Stimulated activated naive CD8-positive, alpha-beta T cell treated with anti-CD3 and anti-CD28 coated beads, Interleukin-15, Interleukin-2, amounts not matched to agents 100 ng/mL and 50 ng/mL, for 24 hours (primary cell): ENCODE data around the gene CYP2A13.
"Not testable (repeated sequence)": the region's sequence is repeated elsewhere in the genome, so short reads cannot be mapped to it uniquely, and the experiment has no call there.

ENCODE experiments used
- H3K27ac Mint-ChIP-seq: one replicate; pipeline ENCODE4 v1.8.0; 2021; ENCODE audit warnings: mild to moderate bottlenecking, mixed read lengths
- H3K27me3 Mint-ChIP-seq: one replicate; pipeline ENCODE4 v1.8.0; 2021; ENCODE audit warnings: mixed read lengths
- H3K36me3 Mint-ChIP-seq: one replicate; pipeline ENCODE4 v1.8.0; 2021; ENCODE audit warnings: low read depth, mixed read lengths
- H3K4me1 Mint-ChIP-seq: one replicate; pipeline ENCODE4 v1.8.0; 2021; ENCODE audit warnings: low read depth, mixed read lengths
- H3K4me3 Mint-ChIP-seq: one replicate; pipeline ENCODE4 v1.8.0; 2021; ENCODE audit warnings: mild to moderate bottlenecking, mixed read lengths
- H3K9me3 Mint-ChIP-seq: one replicate; pipeline ENCODE4 v1.8.0; 2021; ENCODE audit warnings: mixed read lengths

CYP2A13 gene

DNA sequence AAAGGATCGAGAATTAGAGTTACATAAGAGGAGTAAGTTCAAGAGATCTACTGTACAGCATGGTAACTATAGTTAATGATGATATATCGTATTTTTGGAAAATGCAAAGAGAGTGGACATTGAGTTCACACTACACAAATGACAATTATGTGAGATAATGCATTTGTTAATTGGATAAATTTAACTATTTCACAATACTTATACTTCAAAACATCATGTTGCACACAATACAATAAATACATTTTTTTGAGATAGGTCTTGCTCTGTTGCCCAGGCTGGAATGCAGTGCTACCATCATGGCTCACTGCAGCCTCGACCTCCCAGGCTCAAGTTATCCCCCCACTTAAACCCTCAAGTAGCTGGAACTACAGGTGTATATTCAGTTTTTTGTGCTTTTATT, 17.9 kb downstream of the CYP2A13 start:
- Mint-ChIP-seq H3K4me1 (no peaks in the 10 kb centered on the region), H3K27ac (no peak overlapping the region), H3K4me3 (no peak overlapping the region), H3K36me3 (no peaks in the 10 kb centered on the region), H3K27me3 (peaks cover 7% of the 10 kb centered on the region), H3K9me3 (peaks cover 11% of the 10 kb centered on the region)

DNA sequence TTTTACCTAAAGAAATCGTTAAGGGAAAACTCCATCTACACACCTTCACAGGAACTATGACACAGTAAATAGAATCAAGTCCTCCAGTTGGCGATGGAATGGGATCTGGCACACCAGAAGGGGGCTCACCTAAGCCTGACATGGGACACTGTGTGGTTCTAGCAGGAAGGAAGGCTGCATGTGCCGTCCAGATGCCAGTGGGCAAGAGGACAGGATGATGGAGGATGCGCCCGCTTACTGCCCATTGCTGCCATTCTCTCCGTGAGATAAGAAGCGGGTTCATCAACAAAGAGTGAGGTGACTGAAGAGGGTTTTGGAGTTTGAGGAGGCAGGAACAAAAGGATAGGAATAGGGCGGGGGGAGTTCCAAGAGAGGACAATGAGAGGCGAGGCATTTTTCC, 23.0 kb downstream of the CYP2A13 start:
- Mint-ChIP-seq H3K4me1 (no peaks in the 10 kb centered on the region), H3K4me3 (no peak overlapping the region), H3K27me3 (no peaks in the 10 kb centered on the region), H3K36me3 (no peaks in the 10 kb centered on the region), H3K9me3 (no peaks in the 10 kb centered on the region), H3K27ac (no peak overlapping the region)

DNA sequence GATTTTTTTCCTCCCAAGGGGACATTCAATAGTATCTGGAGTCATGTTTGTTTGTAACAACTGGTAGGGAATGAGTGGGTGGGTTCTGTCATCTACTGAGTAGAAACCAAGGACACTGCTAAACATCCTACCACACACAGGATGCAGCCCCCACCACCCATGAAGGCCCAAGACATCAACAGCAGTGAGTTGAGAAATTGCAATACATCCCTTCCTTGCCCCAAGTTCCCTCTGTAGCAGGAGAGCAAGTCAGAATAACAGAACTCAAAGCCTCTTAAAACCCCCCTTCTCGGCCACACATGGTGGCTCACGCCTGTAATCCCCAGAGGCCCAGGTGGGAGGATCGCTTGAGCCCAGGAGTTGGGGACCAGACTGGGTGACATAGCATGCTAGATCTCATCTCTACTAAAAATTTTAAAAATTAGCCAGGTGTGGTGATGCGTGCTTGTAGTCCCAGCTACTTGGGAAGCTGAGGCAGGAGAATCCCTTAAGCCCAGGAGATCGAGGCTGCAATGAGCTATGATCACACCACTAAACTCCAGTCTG, 23.6 kb downstream of the CYP2A13 start:
- H3K27ac Mint-ChIP-seq = no peak overlapping the region
- no peak overlapping the region for H3K4me3 Mint-ChIP-seq

DNA sequence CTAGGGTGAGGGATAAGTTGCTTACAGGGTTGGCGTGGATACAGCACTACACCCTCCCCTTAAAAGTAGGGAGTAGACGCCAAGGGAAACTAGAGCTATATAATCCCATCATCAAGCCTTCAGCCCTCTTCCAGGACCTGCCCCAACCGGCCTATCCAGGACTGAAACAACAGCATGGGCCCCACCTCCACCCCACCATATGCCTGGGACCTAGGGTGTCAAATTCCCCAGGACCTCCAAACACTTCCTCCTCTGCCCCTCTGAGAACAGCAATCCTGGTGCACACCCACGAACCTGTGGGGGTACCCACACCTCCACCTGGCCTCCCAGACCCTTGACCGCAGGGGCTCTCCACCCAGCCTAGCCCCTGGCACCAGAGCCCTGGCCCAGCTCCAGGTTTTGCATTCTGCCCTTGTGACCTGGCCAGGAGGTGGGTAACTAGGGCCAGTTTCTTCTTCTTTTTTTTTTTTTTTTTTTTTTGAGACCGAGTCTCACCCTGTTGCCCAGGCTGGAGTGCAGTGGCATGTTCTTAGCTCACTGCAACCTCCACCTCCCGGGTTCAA, 24.6 kb downstream of the CYP2A13 start:
- Mint-ChIP-seq H3K4me1 (no peaks in the 10 kb centered on the region), H3K27me3 (no peaks in the 10 kb centered on the region), H3K36me3 (no peaks in the 10 kb centered on the region), H3K9me3 (no peaks in the 10 kb centered on the region), H3K4me3 (no peak overlapping the region), H3K27ac (no peak overlapping the region)

More for the DNA sequence above, 23.6 kb downstream of the CYP2A13 start:
- Mint-ChIP-seq H3K4me1 (no peaks in the 10 kb centered on the region), H3K36me3 (no peaks in the 10 kb centered on the region), H3K27me3 (no peaks in the 10 kb centered on the region), H3K9me3 (no peaks in the 10 kb centered on the region)

DNA sequence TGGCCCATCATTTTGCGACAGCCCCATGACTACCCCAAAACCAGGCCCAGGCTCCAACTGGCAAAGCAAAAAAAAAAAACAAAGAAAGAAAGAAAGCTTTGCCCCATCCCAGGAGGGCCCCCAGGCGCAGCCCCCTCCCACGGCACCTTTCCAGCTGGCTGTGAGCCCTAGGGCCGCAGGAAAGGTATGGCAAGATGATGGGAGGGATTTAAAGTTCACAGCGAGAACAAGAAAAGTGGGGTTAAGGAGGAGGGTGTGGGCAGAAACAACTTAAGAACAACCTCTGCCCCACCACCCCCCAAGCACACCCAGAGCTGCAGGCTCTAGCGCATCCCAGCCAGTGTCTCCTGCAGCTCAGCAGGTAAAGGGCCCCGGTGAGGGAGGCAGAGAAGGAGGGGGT, 25.9 kb downstream of the CYP2A13 start, which contains the start of gene CYP2F1:
Gene CYP2F1, plus strand, starts transcription at position 301 of the 400 bp plus-strand sequence. CDS start 1,757 bp downstream, outside the sequence.
- no peaks in the 10 kb centered on the region for H3K9me3 Mint-ChIP-seq
- H3K4me3 Mint-ChIP-seq = no peak within 1 kb of the TSS
- no peak within 1 kb of the TSS for H3K27ac Mint-ChIP-seq
- H3K36me3 Mint-ChIP-seq = no peaks in the 10 kb centered on the region
- no peaks in the 10 kb centered on the region for H3K4me1 Mint-ChIP-seq
- H3K27me3 Mint-ChIP-seq = no peaks in the 10 kb centered on the region

DNA sequence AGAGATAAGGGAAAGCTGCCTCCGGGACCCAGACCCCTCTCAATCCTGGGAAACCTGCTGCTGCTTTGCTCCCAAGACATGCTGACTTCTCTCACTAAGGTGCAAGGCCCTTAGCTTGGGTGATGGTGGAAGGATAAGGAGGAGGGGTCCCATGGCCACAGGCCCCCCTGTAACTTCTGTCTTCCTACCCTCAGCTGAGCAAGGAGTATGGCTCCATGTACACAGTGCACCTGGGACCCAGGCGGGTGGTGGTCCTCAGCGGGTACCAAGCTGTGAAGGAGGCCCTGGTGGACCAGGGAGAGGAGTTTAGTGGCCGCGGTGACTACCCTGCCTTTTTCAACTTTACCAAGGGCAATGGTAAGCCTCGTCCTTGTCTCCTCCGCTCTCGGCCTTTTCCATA, 28.0 kb downstream of the CYP2A13 start:
- H3K9me3 Mint-ChIP-seq = no peaks in the 10 kb centered on the region
- H3K36me3 Mint-ChIP-seq = no peaks in the 10 kb centered on the region
- H3K27me3 Mint-ChIP-seq = no peaks in the 10 kb centered on the region
- H3K4me1 Mint-ChIP-seq = peaks cover 15% of the 10 kb centered on the region
- H3K27ac Mint-ChIP-seq = no peak overlapping the region
- H3K4me3 Mint-ChIP-seq = no peak overlapping the region

DNA sequence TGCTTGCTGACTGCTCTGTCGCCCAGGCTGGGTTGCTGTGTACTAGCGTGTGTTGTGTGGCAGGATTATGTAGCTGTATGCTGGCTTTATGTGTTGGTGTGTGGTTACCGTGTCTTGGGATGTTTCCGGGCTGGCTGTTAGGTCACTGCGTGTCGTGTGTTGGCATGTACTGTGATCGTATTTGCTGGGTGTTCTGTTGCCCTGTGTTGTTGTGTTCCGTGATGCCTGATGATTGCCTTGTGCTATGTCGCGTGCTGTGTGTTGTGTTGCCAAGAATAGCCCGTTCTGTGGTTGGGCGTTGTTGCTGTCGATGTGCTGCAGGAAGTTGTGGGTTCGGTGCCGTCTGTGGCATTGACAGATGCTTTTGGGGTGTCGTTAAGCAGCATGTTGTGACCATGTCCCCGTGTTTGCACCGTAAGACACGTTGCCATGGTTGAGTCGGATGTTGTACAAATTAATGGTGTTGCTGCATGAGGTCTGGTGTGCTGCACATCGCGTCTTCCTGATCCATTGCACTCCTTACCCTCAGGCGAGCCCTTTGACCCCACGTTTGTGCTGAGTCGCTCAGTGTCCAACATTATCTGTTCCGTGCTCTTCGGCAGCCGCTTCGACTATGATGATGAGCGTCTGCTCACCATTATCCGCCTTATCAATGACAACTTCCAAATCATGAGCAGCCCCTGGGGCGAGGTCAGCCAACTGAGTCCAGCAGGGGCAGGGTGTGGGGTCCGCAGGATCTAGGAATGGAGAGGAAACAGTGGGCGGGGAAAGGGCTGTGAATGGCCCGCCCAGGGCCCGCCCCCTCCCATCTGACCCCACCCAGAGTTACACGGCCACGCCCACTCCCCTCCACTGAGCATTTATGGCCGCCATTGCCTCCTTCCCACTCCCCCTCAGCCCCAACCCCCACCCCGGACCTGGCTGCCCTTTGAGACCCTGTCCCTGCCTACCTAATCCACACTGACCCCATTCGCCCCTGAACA, 33.0 kb downstream of the CYP2A13 start:
- H3K4me1 Mint-ChIP-seq = peaks cover 19% of the 10 kb centered on the region
- H3K27ac Mint-ChIP-seq = peak overlapping the region; percentile 27

DNA sequence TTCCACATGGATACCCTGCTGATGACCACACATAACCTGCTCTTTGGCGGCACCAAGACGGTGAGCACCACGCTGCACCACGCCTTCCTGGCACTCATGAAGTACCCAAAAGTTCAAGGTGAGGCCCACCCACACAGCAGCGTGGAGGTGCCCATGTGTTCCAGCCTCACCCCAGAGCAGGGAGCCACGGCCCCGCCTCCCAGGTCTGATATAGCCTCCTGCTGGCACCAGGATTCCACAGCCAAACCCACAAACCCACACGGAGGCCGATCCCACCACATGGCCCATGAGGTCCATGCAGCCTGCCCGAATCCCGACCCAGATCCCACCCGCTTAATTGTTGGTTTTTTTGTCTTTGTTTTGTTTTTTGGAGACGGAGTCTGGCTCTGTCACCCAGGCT, 34.6 kb downstream of the CYP2A13 start:
- H3K27me3 Mint-ChIP-seq, H3K27ac Mint-ChIP-seq, H3K9me3 Mint-ChIP-seq, H3K4me3 Mint-ChIP-seq, H3K36me3 Mint-ChIP-seq: not testable (repeated sequence)
- peaks cover 25% of the 10 kb centered on the region for H3K4me1 Mint-ChIP-seq

More for the DNA sequence above, 33.0 kb downstream of the CYP2A13 start:
- not testable (repeated sequence) for H3K27me3 Mint-ChIP-seq, H3K36me3 Mint-ChIP-seq, H3K9me3 Mint-ChIP-seq
- peak overlapping the region; percentile 51 for H3K4me3 Mint-ChIP-seq

DNA sequence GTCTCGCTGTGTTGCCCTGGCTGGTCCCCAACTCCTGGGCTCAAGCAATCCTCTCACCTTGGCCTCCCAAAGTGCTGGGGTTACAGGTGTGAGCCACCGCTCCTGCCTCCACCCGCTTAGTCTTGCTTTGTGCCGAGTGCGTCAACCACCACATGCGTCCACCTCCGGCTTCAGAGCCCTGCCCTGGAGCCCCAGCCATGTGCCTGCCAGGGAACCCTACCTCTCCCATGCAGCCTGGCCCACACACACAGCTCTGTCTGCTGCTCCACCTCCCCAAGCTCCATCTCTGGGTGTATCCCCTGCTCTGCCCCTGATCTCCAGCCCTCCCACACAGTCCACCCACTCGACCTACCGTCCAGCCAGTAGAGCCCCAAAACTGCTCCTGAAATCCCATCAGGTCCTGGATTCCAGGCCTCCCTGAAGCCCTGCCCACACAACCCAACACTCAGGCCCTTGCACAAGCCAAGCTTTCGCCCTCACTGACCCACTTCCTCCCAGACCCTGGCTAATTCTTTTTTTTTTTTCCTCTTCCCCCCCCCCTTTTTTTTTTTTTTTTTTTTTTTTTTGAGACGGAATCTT, 35.6 kb downstream of the CYP2A13 start:
- Mint-ChIP-seq H3K4me3 (no peak overlapping the region), H3K27me3 (no peaks in the 10 kb centered on the region), H3K36me3 (no peaks in the 10 kb centered on the region), H3K9me3 (no peaks in the 10 kb centered on the region), H3K27ac (no peak overlapping the region), H3K4me1 (peaks cover 32% of the 10 kb centered on the region)

DNA sequence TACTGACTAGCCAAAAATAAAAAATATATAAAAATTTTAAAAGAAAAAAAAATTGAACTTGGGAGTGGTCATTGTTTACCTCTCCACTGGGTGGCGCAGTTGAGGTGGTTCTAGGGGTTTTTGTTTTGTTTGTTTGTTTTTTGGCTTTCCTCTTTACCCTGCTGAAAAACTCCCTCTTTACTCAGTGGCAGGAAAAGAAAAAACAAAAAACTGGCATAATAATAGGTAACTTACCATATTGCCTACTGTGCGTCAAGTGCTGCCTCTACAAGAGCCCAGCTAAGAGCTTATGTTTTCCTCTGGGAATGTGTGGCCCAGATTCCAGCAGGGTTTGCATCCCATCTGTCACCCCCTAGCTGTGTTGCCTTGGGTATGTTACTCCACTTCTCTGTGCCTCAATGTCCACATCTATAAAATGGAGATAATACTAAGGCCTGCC, 38.5 kb downstream of the CYP2A13 start:
- not testable (repeated sequence) for H3K36me3 Mint-ChIP-seq, H3K4me3 Mint-ChIP-seq, H3K27ac Mint-ChIP-seq, H3K27me3 Mint-ChIP-seq, H3K9me3 Mint-ChIP-seq
- H3K4me1 Mint-ChIP-seq = peaks cover 16% of the 10 kb centered on the region

DNA sequence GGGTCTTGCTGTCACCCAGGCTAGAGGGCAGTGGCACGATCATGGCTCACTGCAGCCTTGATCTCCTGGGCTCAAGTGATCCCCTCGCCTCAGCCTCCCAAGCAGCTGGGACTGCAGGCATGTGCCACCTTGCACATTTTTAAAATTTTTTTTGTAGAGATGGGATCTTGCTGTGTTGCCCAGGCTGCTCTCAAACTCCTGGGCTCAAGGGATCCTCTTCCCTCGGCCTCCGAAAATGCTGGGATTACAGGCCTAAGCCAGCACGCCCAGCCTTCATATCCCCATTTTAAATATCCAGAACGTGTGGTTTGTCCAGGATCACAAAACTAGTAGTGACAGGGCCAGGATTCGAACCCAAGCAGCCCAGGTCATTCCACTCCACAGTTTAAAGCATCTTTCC, 39.1 kb downstream of the CYP2A13 start:
- H3K4me1 Mint-ChIP-seq = peaks cover 14% of the 10 kb centered on the region
- H3K36me3 Mint-ChIP-seq, H3K27ac Mint-ChIP-seq, H3K9me3 Mint-ChIP-seq, H3K4me3 Mint-ChIP-seq, H3K27me3 Mint-ChIP-seq: not testable (repeated sequence)

DNA sequence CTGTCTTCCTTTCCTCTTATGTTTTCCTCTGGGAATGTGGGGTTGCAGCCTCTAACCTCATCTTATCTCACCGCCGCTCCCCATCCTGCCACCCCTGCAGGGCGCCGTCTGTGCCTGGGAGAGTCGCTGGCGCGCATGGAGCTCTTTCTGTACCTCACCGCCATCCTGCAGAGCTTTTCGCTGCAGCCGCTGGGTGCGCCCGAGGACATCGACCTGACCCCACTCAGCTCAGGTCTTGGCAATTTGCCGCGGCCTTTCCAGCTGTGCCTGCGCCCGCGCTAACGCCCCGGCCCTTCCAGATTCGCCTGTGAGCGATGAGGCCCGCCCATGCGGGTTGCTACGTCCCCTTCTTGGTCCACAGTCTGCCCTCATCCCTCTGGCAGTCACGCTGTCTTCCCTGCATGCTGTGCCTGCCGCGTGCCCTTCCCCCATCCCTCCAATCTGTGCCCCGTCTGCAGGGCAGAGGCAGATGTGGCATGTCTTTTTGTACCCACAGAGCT, 39.6 kb downstream of the CYP2A13 start:
- Mint-ChIP-seq H3K4me3 (peak overlapping the region; percentile 63), H3K4me1 (peaks cover 13% of the 10 kb centered on the region)
- not testable (repeated sequence) for H3K27ac Mint-ChIP-seq, H3K27me3 Mint-ChIP-seq, H3K9me3 Mint-ChIP-seq, H3K36me3 Mint-ChIP-seq

DNA sequence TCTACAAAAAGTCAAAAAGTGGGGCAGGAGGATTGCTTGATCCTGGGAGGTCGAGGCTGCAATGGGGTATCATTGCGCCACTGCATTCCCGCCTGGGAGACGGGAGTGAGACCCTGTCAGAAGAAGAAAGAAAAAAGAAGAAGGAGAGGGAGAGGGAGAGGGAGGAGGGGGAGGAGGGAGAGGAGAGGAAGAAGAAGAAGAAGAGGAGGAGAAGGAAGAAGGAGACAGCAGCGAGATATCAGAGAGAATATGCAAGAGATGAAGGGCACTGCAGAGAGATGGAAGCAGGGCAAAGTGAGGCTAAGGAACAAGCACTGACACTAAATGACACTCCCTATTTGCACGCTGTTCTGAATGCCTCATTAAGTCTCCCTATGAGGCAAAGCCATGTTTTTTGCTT, 40.4 kb downstream of the CYP2A13 start:
- no peaks in the 10 kb centered on the region for H3K36me3 Mint-ChIP-seq
- H3K4me1 Mint-ChIP-seq = peaks cover 13% of the 10 kb centered on the region
- H3K27me3 Mint-ChIP-seq = no peaks in the 10 kb centered on the region
- no peaks in the 10 kb centered on the region for H3K9me3 Mint-ChIP-seq
- H3K27ac Mint-ChIP-seq = no peak overlapping the region
- H3K4me3 Mint-ChIP-seq = no peak overlapping the region

DNA sequence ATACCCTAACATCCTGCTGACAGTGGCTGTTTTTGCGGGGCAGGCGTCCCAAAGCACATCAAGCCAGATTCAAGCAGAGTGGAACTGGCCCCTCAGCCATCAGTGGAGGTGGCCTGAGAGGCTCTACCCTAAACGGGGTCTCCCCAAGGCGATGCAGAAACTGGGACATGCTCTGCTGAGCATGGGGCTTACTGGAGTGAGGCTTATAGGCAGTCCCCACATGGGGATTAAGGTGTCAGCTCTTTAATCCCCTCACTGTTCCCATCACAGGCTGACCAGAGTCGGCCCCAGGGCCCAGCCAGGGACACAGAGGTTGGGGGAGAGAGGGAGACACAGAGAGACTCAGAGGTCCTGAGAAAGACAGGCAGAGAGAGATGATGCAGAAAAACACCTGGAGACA, 42.9 kb downstream of the CYP2A13 start:
- Mint-ChIP-seq H3K4me1 (peaks cover 18% of the 10 kb centered on the region), H3K4me3 (no peak overlapping the region), H3K27me3 (peaks cover 3% of the 10 kb centered on the region), H3K27ac (no peak overlapping the region), H3K36me3 (no peaks in the 10 kb centered on the region), H3K9me3 (no peaks in the 10 kb centered on the region)

DNA sequence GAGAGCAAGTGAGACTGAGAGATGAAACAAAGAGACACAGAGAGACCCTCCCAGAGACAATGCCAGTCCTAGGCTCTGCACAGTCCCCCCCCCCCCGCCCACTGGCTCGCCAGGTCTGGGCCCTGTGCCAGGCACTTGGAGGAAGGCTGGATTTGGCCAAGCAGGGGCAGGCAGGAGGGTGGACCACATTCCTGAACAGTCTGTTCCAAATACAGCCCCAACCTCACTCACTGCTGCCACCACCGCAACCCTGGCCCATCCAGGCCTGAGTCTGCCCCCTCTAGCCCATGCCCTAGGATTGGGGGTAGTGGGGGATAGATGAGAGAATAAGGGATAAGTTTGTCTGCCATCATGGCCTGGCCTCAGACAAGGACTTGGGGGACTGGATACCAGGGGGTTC, 45.0 kb downstream of the CYP2A13 start:
- no peak overlapping the region for H3K4me3 Mint-ChIP-seq

More for the DNA sequence above, 45.0 kb downstream of the CYP2A13 start:
- Mint-ChIP-seq H3K4me1 (peaks cover 14% of the 10 kb centered on the region), H3K27me3 (peaks cover 3% of the 10 kb centered on the region), H3K27ac (no peak overlapping the region), H3K9me3 (no peaks in the 10 kb centered on the region), H3K36me3 (no peaks in the 10 kb centered on the region)
